Hepatocyte (in vitro differentiated cells): Measurements from ENCODE around the gene SLC8B1. TPM values are rescaled to one million over a fixed set of nuclear protein-coding genes. Genes with fewer than 3 reads are reported as not detected.

ENCODE experiments used
- DNase-seq: peaks from one replicate; pipeline ENCODE4 v3.0.0-alpha.2; 2016; ENCODE audit warnings: low spot score
- H2AFZ ChIP-seq: fragments of 200-600 bp; sonication (generic); 2 replicates; pipeline ENCODE4 v1.6.0; 2016; ENCODE audit warnings: antibody characterized with exemption, mild to moderate bottlenecking
- H3K27ac ChIP-seq: fragments of 200-600 bp; sonication (generic); 2 replicates; pipeline ENCODE4 v1.5.1; 2016; ENCODE audit warnings: mild to moderate bottlenecking
- H3K27me3 ChIP-seq: fragments of 200-600 bp; sonication (generic); 2 replicates; pipeline ENCODE4 v1.6.1; 2016
- H3K36me3 ChIP-seq: fragments of 200-600 bp; sonication (generic); replicated peaks from 2 replicates; pipeline ENCODE4 v1.5.1; 2016; ENCODE audit warnings: low read depth; ENCODE audit not compliant: insufficient read depth
- H3K4me1 ChIP-seq: fragments of 200-600 bp; sonication (generic); 2 replicates; pipeline ENCODE4 v1.5.1; 2016; ENCODE audit warnings: mild to moderate bottlenecking, moderate library complexity; ENCODE audit not compliant: insufficient read depth
- H3K4me2 ChIP-seq: fragments of 200-600 bp; sonication (generic); 2 replicates; pipeline ENCODE4 v1.6.0; 2016
- H3K4me3 ChIP-seq: fragments of 200-600 bp; sonication (generic); 2 replicates; pipeline ENCODE4 v1.5.1; 2016; ENCODE audit warnings: mild to moderate bottlenecking
- H3K79me2 ChIP-seq: fragments of 200-600 bp; sonication (generic); 2 replicates; pipeline ENCODE4 v1.6.0; 2017; ENCODE audit warnings: mild to moderate bottlenecking
- H3K9me2 ChIP-seq: fragments of 200-600 bp; sonication (generic); replicated peaks from 2 replicates; pipeline ENCODE4 v1.6.0; 2017; ENCODE audit warnings: mild to moderate bottlenecking; ENCODE audit not compliant: insufficient read depth
- H3K9me3 ChIP-seq: fragments of 200-600 bp; sonication (generic); 2 replicates; pipeline ENCODE4 v1.5.1; 2016; ENCODE audit warnings: low read depth, mild to moderate bottlenecking
- H4K20me1 ChIP-seq: fragments of 200-600 bp; sonication (generic); 2 replicates; pipeline ENCODE4 v1.6.0; 2016; ENCODE audit warnings: mild to moderate bottlenecking; ENCODE audit not compliant: insufficient read depth, poor library complexity, severe bottlenecking
- CTCF ChIP-seq: fragments of 200-600 bp; sonication (generic); IDR thresholded peaks from 2 replicates; pipeline ENCODE4 v1.5.1; 2016; ENCODE audit warnings: antibody characterized with exemption, mild to moderate bottlenecking; ENCODE audit not compliant: poor library complexity
- EZH2 ChIP-seq: fragments of 200-600 bp; sonication (generic); IDR thresholded peaks from 2 replicates; pipeline ENCODE4 v1.6.1; 2016; ENCODE audit warnings: antibody characterized with exemption, mild to moderate bottlenecking, borderline replicate concordance
- EZH2phosphoT487 ChIP-seq: fragments of 200-600 bp; sonication (generic); IDR thresholded peaks from one replicate; pipeline ENCODE4 v1.6.1; 2018; ENCODE audit warnings: antibody characterized with exemption, mild to moderate bottlenecking, low read depth, moderate library complexity; ENCODE audit not compliant: unreplicated experiment, severe bottlenecking
- WGBS: methylation state at CpG from one replicate; pipeline ENCODE4 v1.1.6; 2016; ENCODE audit warnings: low lambda C conversion rate; ENCODE audit errors: missing lambda C conversion rate; 5-methylcytosine and 5-hydroxymethylcytosine counted together
- polyA plus RNA-seq: library from polyadenylated mRNA; unstranded; fragments of >200 nt; fragmentation: Nextera tagmentation; extraction: Ambion mirVana; gene quantifications from 2 replicates; pipeline ENCODE4 v1.2.1, GENCODE V29; 2016
- total RNA-seq: library from RNA; depleted of rRNA; stranded (reverse); fragments of >200 nt; gene quantifications from 2 replicates; pipeline ENCODE4 v1.2.3, GENCODE V29; 2014

Gene SLC8B1
- total and polyA plus RNA-seq, 2 experiments from 2014 or later: 15.4 to 17.9 TPM

- H3K9me2 ChIP-seq: no peaks in the 10 kb centered on the region
- peaks cover 14% of the 10 kb centered on the region for H3K4me1 ChIP-seq
- H3K27me3 ChIP-seq: no peaks in the 10 kb centered on the region
- no peaks in the 10 kb centered on the region for H3K36me3 ChIP-seq
- no peaks in the 10 kb centered on the region for H3K79me2 ChIP-seq
- 89% methylated on average over 11 of the region's 11 CpGs for WGBS
- no peak overlapping the region for H3K27ac ChIP-seq
- no peak overlapping the region for H3K4me3 ChIP-seq
- H4K20me1 ChIP-seq: no peaks in the 10 kb centered on the region
- TF ChIP-seq EZH2phosphoT487 (no peak), CTCF (no peak), EZH2 (no peak)
- H2AFZ ChIP-seq: no peak overlapping the region
- DNase-seq: no peak
- no peaks in the 10 kb centered on the region for H3K9me3 ChIP-seq
- no peak overlapping the region for H3K4me2 ChIP-seq
Measured at GRCh38 chr12:113270709-113271009, 64.2 kb downstream of the SLC8B1 start.

- Histone ChIP-seq H3K9me3 (no peaks in the 10 kb centered on the region), H3K4me3 (no peak overlapping the region), H3K79me2 (no peaks in the 10 kb centered on the region), H3K4me2 (no peak overlapping the region), H3K27me3 (no peaks in the 10 kb centered on the region), H4K20me1 (no peaks in the 10 kb centered on the region), H2AFZ (no peak overlapping the region), H3K9me2 (no peaks in the 10 kb centered on the region), H3K27ac (no peak overlapping the region), H3K4me1 (peaks cover 14% of the 10 kb centered on the region), H3K36me3 (no peaks in the 10 kb centered on the region)
- whole genome bisulfite sequencing: 95% methylated on average over 12 of the region's 12 CpGs
- DNase-seq: no peak
- TF ChIP-seq EZH2 (no peak), EZH2phosphoT487 (no peak), CTCF (no peak)
Measured at GRCh38 chr12:113269257-113269943, 65.5 kb downstream of the SLC8B1 start.

- Histone ChIP-seq H2AFZ (no peak overlapping the region), H3K4me1 (peaks cover 14% of the 10 kb centered on the region), H3K36me3 (no peaks in the 10 kb centered on the region), H3K9me2 (no peaks in the 10 kb centered on the region), H3K79me2 (no peaks in the 10 kb centered on the region), H3K9me3 (no peaks in the 10 kb centered on the region), H3K4me2 (no peak overlapping the region), H3K4me3 (no peak overlapping the region), H3K27me3 (no peaks in the 10 kb centered on the region), H3K27ac (no peak overlapping the region), H4K20me1 (no peaks in the 10 kb centered on the region)
- no peak for TF ChIP-seq EZH2phosphoT487
- no peak for TF ChIP-seq CTCF
- DNase-seq: no peak
- WGBS: 96% methylated on average over 19 of the region's 19 CpGs
Measured at GRCh38 chr12:113268621-113269020, 66.3 kb downstream of the SLC8B1 start.

- Histone ChIP-seq H3K9me2 (no peaks in the 10 kb centered on the region), H3K27me3 (no peaks in the 10 kb centered on the region), H4K20me1 (no peaks in the 10 kb centered on the region), H3K4me2 (no peak overlapping the region), H3K4me1 (peaks cover 14% of the 10 kb centered on the region), H3K4me3 (no peak overlapping the region), H3K79me2 (no peaks in the 10 kb centered on the region), H3K9me3 (no peaks in the 10 kb centered on the region), H2AFZ (no peak overlapping the region), H3K36me3 (no peaks in the 10 kb centered on the region), H3K27ac (no peak overlapping the region)
- no peak for DNase-seq
- TF ChIP-seq EZH2phosphoT487 (no peak), EZH2 (no peak), CTCF (no peak)
- WGBS: 96% methylated on average over 12 of the region's 12 CpGs
Measured at GRCh38 chr12:113268136-113268535, 66.8 kb downstream of the SLC8B1 start.
